ENCODE measurements around the gene ITGAV. TPM values are rescaled to one million over a fixed set of nuclear protein-coding genes. Genes with fewer than 3 reads are reported as not detected.
A peak's percentile ranks its signal among the peaks of the same experiment; 100 is the strongest.

Gene ITGAV
- total RNA-seq, 1 donor from 2014 or later: 139 TPM

DNA sequence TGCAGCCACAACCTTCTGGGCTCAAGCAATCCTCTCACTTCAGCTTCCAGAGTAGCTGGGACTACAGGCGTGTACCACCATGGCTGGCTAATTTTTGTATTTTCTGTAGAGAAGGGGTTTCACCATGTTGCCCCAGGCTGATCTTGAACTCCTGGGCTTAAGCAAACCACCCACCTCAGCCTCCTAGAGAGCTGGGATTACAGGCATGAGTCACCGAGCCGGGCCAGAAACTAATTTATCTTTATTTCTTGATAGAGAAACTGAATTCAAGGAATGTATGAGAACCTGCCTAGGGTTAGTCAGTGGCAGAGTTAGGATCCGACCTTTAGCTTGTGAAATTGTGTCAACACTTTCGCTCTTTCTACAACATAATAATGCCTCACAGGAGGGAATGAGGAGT, 19.3 kb upstream of the ITGAV start:
- ATAC-seq (no peak), DNase-seq (ENCODE audit: missing footprints) (no peak)
- intact Hi-C loops (cut with DNase I): no loop called here

DNA sequence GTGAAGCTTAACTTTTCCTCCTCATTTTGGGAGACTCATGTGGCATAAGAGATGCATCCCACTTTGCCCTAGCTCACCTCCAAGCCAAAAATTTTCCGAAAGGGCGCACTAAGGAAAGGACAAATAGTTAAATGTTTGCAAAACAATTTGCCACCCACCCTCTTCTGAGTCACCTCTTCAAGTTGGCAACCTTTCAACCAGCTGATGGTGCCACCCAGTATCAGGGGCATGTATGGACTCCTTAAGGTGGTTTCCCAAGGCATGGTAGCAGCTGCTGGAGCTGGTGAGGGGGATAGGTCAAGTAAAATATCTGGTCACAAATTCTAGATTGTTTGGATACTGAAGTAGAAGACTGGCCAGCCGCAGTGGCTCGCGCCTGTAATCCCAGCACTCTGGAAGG, 17.2 kb upstream of the ITGAV start:
- ATAC-seq (no peak), DNase-seq (ENCODE audit: missing footprints) (no peak)
- intact Hi-C loops (cut with DNase I): no loop called here

- ATAC-seq (no peak), DNase-seq (ENCODE audit: missing footprints) (no peak)
- intact Hi-C loops (cut with DNase I): no loop called here
Observed at GRCh38 chr2:186573531-186573930, 16.3 kb upstream of the ITGAV start.

DNA sequence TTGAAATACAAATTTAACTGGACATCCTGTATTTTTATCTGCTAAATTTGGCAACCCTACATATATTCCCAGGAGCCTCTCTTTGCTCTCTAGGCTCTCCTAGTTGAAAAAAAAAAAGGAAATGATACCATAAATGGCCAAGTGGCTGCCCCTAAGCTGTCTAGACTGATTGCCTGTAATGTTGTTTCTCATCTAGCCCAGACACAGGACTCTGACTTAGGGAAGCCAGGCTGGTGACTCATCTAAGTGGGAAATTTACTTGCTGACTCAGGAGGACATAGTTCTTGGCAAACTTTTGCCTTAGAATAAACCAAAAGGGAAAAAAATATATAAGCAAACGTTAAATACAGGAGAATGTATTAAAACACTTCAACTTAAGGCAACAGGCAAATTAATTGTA, 14.6 kb upstream of the ITGAV start:
- peak; percentile 86 for ATAC-seq
- no peak for DNase-seq (ENCODE audit: missing footprints)
- intact Hi-C loops (cut with DNase I): no loop called here

- intact Hi-C loops (cut with DNase I): no loop called here
- ATAC-seq (no peak), DNase-seq (ENCODE audit: missing footprints) (no peak)
Observed at GRCh38 chr2:186575856-186576255, 14.0 kb upstream of the ITGAV start.

DNA sequence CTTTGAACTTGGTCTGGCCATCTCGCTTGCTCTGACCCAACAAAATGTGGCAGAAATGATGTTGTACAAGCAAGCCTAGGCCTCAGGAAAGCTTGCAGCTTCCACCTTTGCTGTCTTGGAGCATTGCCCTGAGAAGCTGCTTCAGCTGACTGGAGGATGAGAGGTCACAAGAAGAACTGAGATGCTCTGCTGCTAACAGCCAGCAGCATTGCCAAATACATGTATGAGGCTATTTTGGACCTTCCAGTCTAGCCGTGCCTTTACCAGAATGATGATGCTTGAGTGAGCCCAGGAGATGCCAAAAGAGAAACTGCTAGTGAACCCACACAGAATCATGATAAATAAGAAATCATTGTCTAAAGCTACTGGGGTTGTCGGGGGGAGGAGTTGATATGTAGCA, 13.2 kb upstream of the ITGAV start:
- DNase-seq (ENCODE audit: missing footprints): no peak
- ATAC-seq: no peak
- intact Hi-C loops (cut with DNase I): no loop called here

DNA sequence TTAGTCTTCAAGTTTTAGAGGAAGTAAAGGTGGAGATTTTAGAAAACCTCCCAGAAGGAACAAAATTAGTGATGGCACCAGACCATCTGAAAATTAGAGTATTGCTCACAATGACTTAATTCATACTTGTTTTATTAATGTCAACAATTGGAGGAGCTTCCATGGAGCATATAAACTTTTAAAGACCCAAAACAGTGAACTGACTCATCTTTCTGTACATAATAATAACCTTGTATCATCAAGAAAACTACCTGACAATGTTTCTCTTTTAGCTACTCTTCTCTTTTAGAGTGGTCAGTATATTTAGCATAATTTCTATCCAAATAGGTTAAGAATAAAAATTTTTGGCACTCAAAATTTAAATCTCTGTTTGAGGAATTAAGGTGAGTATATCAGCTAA, 7.2 kb upstream of the ITGAV start:
- no peak for ATAC-seq
- intact Hi-C loops (cut with DNase I): no loop called here
- no peak for DNase-seq (ENCODE audit: missing footprints)

GRCh38 chr2:186584053-186584452, 5.8 kb upstream of the ITGAV start:
- ATAC-seq: no peak
- no peak for DNase-seq (ENCODE audit: missing footprints)
- intact Hi-C loops (cut with DNase I): no loop called here

GRCh38 chr2:186588421-186588820, 1.4 kb upstream of the ITGAV start:
- no peak for DNase-seq (ENCODE audit: missing footprints)
- intact Hi-C loops (cut with DNase I): loop anchor here (5.0 kb wide), 1 partner anchor 101 kb away; the partner anchor contains the start of gene ZC3H15
- no peak for ATAC-seq

- intact Hi-C loops (cut with DNase I): loop anchor here (5.0 kb wide), 1 partner anchor 102 kb away; the partner anchor contains the start of gene ZC3H15
- ATAC-seq (no peak), DNase-seq (ENCODE audit: missing footprints) (no peak)
Observed at GRCh38 chr2:186588940-186589611, 780 bp upstream of the ITGAV start.

DNA sequence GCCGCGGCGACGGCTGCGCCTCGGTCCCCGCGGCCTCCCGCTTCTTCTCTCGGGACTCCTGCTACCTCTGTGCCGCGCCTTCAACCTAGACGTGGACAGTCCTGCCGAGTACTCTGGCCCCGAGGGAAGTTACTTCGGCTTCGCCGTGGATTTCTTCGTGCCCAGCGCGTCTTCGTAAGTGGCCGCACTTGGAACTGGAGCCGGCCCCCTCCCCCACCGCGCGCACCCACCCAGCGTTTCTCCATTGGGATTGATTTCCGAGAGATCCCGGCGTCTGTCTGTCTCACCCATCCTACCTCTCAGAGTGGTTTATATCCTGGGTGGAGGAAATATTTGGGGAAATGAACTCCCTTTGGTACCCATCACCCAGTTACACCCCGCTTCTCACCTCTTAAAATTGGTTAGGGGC, 498 bp downstream of the ITGAV start:
- intact Hi-C loops (cut with DNase I): loop anchor here (5.0 kb wide), 1 partner anchor 37 kb away; no protein-coding TSS in a partner anchor
- ATAC-seq: peak; percentile 15
- no peak for DNase-seq (ENCODE audit: missing footprints)

GRCh38 chr2:186590759-186591505, 1.1 kb downstream of the ITGAV start:
- DNase-seq (ENCODE audit: missing footprints) (no peak), ATAC-seq (peak; percentile 22)
- intact Hi-C loops (cut with DNase I): loop anchor here (5.0 kb wide), 1 partner anchor 36 kb away; no protein-coding TSS in a partner anchor

GRCh38 chr2:186591506-186591890, 1.6 kb downstream of the ITGAV start:
- ATAC-seq: no peak
- intact Hi-C loops (cut with DNase I): loop anchor here (5.0 kb wide), 1 partner anchor 36 kb away; no protein-coding TSS in a partner anchor
- DNase-seq (ENCODE audit: missing footprints): no peak

- intact Hi-C loops (cut with DNase I): loop anchor here (5.0 kb wide), 1 partner anchor 35 kb away; no protein-coding TSS in a partner anchor
- DNase-seq (ENCODE audit: missing footprints) (no peak), ATAC-seq (no peak)
Observed at GRCh38 chr2:186592137-186592875, 2.5 kb downstream of the ITGAV start.

GRCh38 chr2:186593523-186593922, 3.7 kb downstream of the ITGAV start:
- DNase-seq (ENCODE audit: missing footprints) (no peak), ATAC-seq (no peak)
- intact Hi-C loops (cut with DNase I): loop anchor here (5.0 kb wide), 1 partner anchor 34 kb away; no protein-coding TSS in a partner anchor

DNA sequence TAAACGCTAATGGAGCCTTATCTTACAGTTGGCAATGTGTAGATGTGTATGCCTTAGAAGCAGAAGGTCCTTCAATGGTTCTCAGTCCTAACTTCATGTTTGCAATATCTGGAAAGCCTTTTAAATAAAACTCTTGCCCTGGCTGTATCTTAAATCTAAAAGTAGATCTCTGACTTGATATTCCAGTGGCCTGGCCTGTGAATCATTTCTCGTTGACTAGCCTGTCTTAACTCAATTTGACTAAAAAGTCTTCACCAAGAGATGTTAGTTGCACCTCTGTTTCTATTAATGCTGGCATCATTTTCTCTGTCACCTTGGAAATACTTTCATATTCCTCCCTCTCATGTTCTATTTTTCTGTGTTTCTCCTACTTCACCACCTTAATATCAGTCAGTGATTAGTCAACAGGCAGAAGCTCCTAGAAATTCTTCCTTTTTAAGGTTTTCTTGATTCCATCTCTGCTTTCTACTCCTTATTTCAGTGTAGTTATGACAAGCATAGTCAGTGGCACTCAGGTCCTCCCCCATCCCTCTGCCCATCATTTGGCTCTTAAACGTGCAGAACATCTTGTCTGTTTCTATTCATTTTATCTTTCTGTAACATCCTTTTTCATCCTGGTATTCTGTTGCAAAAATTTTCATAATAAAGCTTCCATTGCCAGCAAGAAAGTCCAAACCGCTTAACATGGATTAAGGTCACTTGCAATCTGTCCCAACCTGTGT, 4.3 kb downstream of the ITGAV start:
- no peak for ATAC-seq
- intact Hi-C loops (cut with DNase I): loop anchor here (5.0 kb wide), 1 partner anchor 33 kb away; no protein-coding TSS in a partner anchor
- DNase-seq (ENCODE audit: missing footprints): no peak

GRCh38 chr2:186595219-186595618, 5.4 kb downstream of the ITGAV start:
- DNase-seq (ENCODE audit: missing footprints): no peak
- ATAC-seq: peak; percentile 53
- intact Hi-C loops (cut with DNase I): no loop called here

DNA sequence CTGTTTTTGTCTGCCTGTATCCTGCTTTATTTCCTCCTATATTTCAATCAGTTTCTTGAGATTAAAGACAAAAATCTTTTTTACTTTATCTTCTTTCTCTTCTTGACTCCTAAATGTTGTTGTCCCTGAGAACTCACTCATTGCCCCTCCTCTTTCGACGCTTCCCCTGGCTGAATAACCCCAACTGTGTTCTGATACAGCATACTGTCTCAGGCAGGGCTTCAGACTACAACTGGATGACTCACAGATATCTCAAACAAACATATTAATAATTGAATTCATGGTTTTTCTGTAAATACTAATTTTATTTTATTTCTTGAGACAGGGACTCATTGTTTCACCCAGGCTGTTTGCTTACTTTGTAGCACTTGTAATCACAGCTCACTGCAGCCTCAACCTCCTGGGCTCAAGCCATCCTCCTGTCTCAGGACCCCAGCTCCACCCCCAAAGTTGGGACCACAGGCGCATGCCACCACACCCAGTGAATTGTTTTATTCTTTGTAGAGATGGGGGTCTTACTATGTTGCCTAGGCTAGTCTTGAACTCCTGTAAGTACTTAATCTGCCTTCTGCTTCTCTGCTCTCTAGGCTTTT, 9.4 kb downstream of the ITGAV start:
- ATAC-seq: no peak
- intact Hi-C loops (cut with DNase I): no loop called here
- no peak for DNase-seq (ENCODE audit: missing footprints)

Data from Right ventricle myocardium inferior (tissue), 1 donor.